ENCODE results near the gene B4GAT1.

GRCh38 chr11:66323684-66324083, 23.7 kb downstream of the B4GAT1 start:
- TF ChIP-seq CTCF (IDR thresholded peaks at IDR 0.05) (no peak), EP300 (IDR thresholded peaks at IDR 0.05) (no peak), POLR2A (IDR thresholded peaks at IDR 0.05; ENCODE audit: low read depth) (no peak)

All from esophagus muscularis mucosa (tissue), 4 donors.